HG03457 (cell line): ENCODE data around the gene C6orf62.
"Not testable (repeated sequence)": the region's sequence is repeated elsewhere in the genome, so short reads cannot be mapped to it uniquely, and the experiment has no call there.

Experiments
- ATAC-seq: cut with Tn5 transposase; IDR thresholded peaks from one replicate; pipeline ENCODE4 v1.9.1; 2021; ENCODE audit warnings: moderate number of reproducible peaks; ENCODE audit not compliant: unreplicated experiment

The C6orf62 gene

GRCh38 chr6:24702720-24703282 lies 16.2 kb downstream of the C6orf62 start:
- ATAC-seq, result no peak

GRCh38 chr6:24699521-24700359 lies 19.2 kb downstream of the C6orf62 start:
- ATAC-seq, result no peak

- ATAC-seq, result no peak
Observed at GRCh38 chr6:24696097-24696496, 22.9 kb downstream of the C6orf62 start.

- peak; percentile 58 for ATAC-seq
Observed at GRCh38 chr6:24695635-24696034, 23.3 kb downstream of the C6orf62 start.

GRCh38 chr6:24694198-24694597 lies 24.8 kb downstream of the C6orf62 start:
- ATAC-seq, result no peak

GRCh38 chr6:24692848-24693592 lies 25.9 kb downstream of the C6orf62 start:
- ATAC-seq, result no peak

GRCh38 chr6:24692415-24692814 lies 26.5 kb downstream of the C6orf62 start:
- no peak for ATAC-seq

GRCh38 chr6:24692003-24692402 lies 27.0 kb downstream of the C6orf62 start:
- ATAC-seq, result no peak

GRCh38 chr6:24691550-24691949 lies 27.4 kb downstream of the C6orf62 start:
- no peak for ATAC-seq

- no peak for ATAC-seq
Observed at GRCh38 chr6:24690593-24690992, 28.4 kb downstream of the C6orf62 start.

- no peak for ATAC-seq
Observed at GRCh38 chr6:24689964-24690363, 29.0 kb downstream of the C6orf62 start.

GRCh38 chr6:24686946-24687345 lies 32.0 kb downstream of the C6orf62 start:
- no peak for ATAC-seq

- no peak for ATAC-seq
Observed at GRCh38 chr6:24686408-24686807, 32.5 kb downstream of the C6orf62 start.

- no peak for ATAC-seq
Observed at GRCh38 chr6:24683297-24684296, 35.4 kb downstream of the C6orf62 start.

- no peak for ATAC-seq
Observed at GRCh38 chr6:24680582-24680981, 38.4 kb downstream of the C6orf62 start.

GRCh38 chr6:24678792-24679352 lies 40.1 kb downstream of the C6orf62 start:
- ATAC-seq, result not testable (repeated sequence)

- no peak for ATAC-seq
Observed at GRCh38 chr6:24673625-24674024, 45.3 kb downstream of the C6orf62 start.

- ATAC-seq, result no peak
Observed at GRCh38 chr6:24672620-24673182, 46.3 kb downstream of the C6orf62 start.

GRCh38 chr6:24671077-24671476 lies 47.9 kb downstream of the C6orf62 start:
- not testable (repeated sequence) for ATAC-seq

GRCh38 chr6:24670492-24670891 lies 48.5 kb downstream of the C6orf62 start:
- ATAC-seq, result not testable (repeated sequence)
